Natural killer cell (primary cell): Measurements from ENCODE around the gene MGMT. TPM values are rescaled to one million over a fixed set of nuclear protein-coding genes. Genes with fewer than 3 reads are reported as not detected.

Source experiments
- ATAC-seq, 3 donors: fragments of 150-1000 bp in 2 of 3; fragments of 200-7000 bp in 1 of 3; cut with Tn5 transposase; 1 replicate in 1 of 3; 2 replicates in 2 of 3; pipeline ENCODE4 v1.10.0; 2021; ENCODE audit warnings: mild to moderate bottlenecking in 2 of 3, moderate library complexity in 2 of 3
- DNase-seq, 2 donors: peaks; one replicate each; pipeline versions ENCODE4 v3.0.0 to v3.0.0-alpha.2; 2013 to 2021; ENCODE audit warnings: mixed read lengths in 1 of 2
- H3K27ac ChIP-seq: one replicate; pipeline ENCODE4 v1.5.1; 2013; ENCODE audit warnings: mild to moderate bottlenecking, low read length
- H3K27me3 ChIP-seq: one replicate; pipeline ENCODE4 v1.6.1; 2013; ENCODE audit warnings: low read length; ENCODE audit not compliant: control insufficient read depth, insufficient read depth
- H3K36me3 ChIP-seq: one replicate; pipeline ENCODE4 v1.6.1; 2013; ENCODE audit warnings: low read length; ENCODE audit not compliant: control insufficient read depth, insufficient read depth
- H3K4me1 ChIP-seq: one replicate; pipeline ENCODE4 v1.6.1; 2013; ENCODE audit warnings: low read length; ENCODE audit not compliant: control insufficient read depth, insufficient read depth
- H3K4me3 ChIP-seq: one replicate; pipeline ENCODE4 v1.5.1; 2013; ENCODE audit warnings: low read length
- H3K9me3 ChIP-seq: one replicate; pipeline ENCODE4 v1.6.1; 2013; ENCODE audit warnings: low read length; ENCODE audit not compliant: control insufficient read depth, insufficient read depth
- H3K27ac Mint-ChIP-seq, 2 donors: one replicate each; pipeline ENCODE4 v1.8.0; 2022; ENCODE audit warnings: mild to moderate bottlenecking in 2 of 2, mixed read lengths in 2 of 2, moderate library complexity in 1 of 2
- H3K27me3 Mint-ChIP-seq, 2 donors: one replicate each; pipeline ENCODE4 v1.8.0; 2022; ENCODE audit warnings: low read depth in 2 of 2, mixed read lengths in 2 of 2
- H3K36me3 Mint-ChIP-seq: one replicate; pipeline ENCODE4 v1.8.0; 2022; ENCODE audit warnings: mixed read lengths
- H3K4me1 Mint-ChIP-seq, 2 donors: one replicate each; pipeline ENCODE4 v1.8.0; 2022; ENCODE audit warnings: mixed read lengths in 2 of 2
- H3K4me3 Mint-ChIP-seq: one replicate; pipeline ENCODE4 v1.8.0; 2022; ENCODE audit warnings: mild to moderate bottlenecking, moderate library complexity, mixed read lengths
- H3K9me3 Mint-ChIP-seq, 2 donors: one replicate each; pipeline ENCODE4 v1.8.0; 2022; ENCODE audit warnings: mixed read lengths in 2 of 2
- CTCF ChIP-seq: fragments of 200-600 bp; IDR thresholded peaks from one replicate; pipeline ENCODE4 v1.8.0; 2022; ENCODE audit warnings: antibody characterized with exemption
- WGBS: methylation state at CpG from one replicate; pipeline ENCODE4 v1.1.7; 2013; ENCODE audit warnings: missing lambda C conversion rate; ENCODE audit not compliant: insufficient coverage; 5-methylcytosine and 5-hydroxymethylcytosine counted together
- intact Hi-C: fragments of 100-400 bp; cut with micrococcal nuclease; formaldehyde crosslinking; loops from one replicate; pipeline ENCODE4 v1.14.2; 2022
- total RNA-seq, 4 donors: library from RNA; stranded (reverse); fragments of 120-200 nt in 1 of 4; gene quantifications; one replicate each; pipeline versions ENCODE4 v1.2.3 to v1.2.4, GENCODE V29; 2013 to 2022

MGMT gene
- total RNA-seq, 3 donors from 2014 or later (not counting 1 experiment from before 2014, with no cell fraction given), result 16.5 to 19.7 (median 18.8) TPM

GRCh38 chr10:129524936-129525335, 57.9 kb downstream of the MGMT start:
- Mint-ChIP-seq H3K4me3 (no peak overlapping the region), H3K4me1 (peaks cover under 1 to 18% of the 10 kb centered on the region in 2 donors), H3K9me3 (peaks cover 0 to 3% of the 10 kb centered on the region in 2 donors), H3K27me3 (no peaks in the 10 kb centered on the region), H3K36me3 (no peaks in the 10 kb centered on the region), H3K27ac (no peak overlapping the region)
- no peak for TF ChIP-seq CTCF
- 85% methylated on average over 3 of the region's 3 CpGs for WGBS
- Histone ChIP-seq H3K27me3 (no peaks in the 10 kb centered on the region), H3K36me3 (no peaks in the 10 kb centered on the region), H3K4me3 (no peak overlapping the region), H3K9me3 (no peaks in the 10 kb centered on the region), H3K27ac (no peak overlapping the region), H3K4me1 (no peaks in the 10 kb centered on the region)
- intact Hi-C loops, result no loop called here
- DNase-seq (no peak), ATAC-seq (no peak)

DNA sequence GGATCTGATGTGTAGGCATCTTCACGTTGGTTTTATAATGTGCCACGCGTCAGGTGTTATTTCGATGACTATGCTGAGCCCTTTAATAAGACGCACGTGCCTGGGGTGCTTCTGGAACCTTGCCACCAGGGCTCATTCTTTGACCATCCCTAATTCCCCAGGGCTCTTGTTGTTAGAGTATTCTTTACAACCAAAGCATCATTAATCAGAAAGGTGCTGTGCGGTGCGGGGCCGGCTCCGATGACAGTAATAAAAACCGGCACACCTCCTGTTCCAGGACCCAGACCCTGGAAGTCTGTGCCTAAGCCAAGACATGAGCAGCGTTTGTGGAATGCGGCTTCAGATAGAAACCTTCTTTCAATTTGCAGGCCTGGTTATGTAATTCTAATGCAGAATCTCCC, 58.4 kb downstream of the MGMT start:
- Histone ChIP-seq H3K4me1 (no peaks in the 10 kb centered on the region), H3K9me3 (no peaks in the 10 kb centered on the region), H3K27ac (no peak overlapping the region), H3K4me3 (no peak overlapping the region), H3K27me3 (no peaks in the 10 kb centered on the region), H3K36me3 (no peaks in the 10 kb centered on the region)
- Mint-ChIP-seq H3K4me1 (peaks cover 0 to 18% of the 10 kb centered on the region in 2 donors), H3K9me3 (peaks cover 0 to 3% of the 10 kb centered on the region in 2 donors), H3K27me3 (no peaks in the 10 kb centered on the region), H3K36me3 (no peaks in the 10 kb centered on the region), H3K4me3 (no peak overlapping the region), H3K27ac (no peak overlapping the region)
- TF ChIP-seq CTCF, result no peak
- 90% methylated on average over 13 of the region's 13 CpGs for WGBS
- DNase-seq (no peak), ATAC-seq (no peak)
- intact Hi-C loops, result no loop called here

GRCh38 chr10:129526943-129527342, 59.9 kb downstream of the MGMT start:
- Histone ChIP-seq H3K27ac (no peak overlapping the region), H3K27me3 (no peaks in the 10 kb centered on the region), H3K36me3 (no peaks in the 10 kb centered on the region), H3K4me1 (no peaks in the 10 kb centered on the region), H3K4me3 (no peak overlapping the region), H3K9me3 (no peaks in the 10 kb centered on the region)
- Mint-ChIP-seq H3K9me3 (peaks cover 0 to 3% of the 10 kb centered on the region in 2 donors), H3K36me3 (no peaks in the 10 kb centered on the region), H3K4me3 (no peak overlapping the region), H3K27ac (no peak overlapping the region), H3K4me1 (peaks cover 0 to 14% of the 10 kb centered on the region in 2 donors), H3K27me3 (no peaks in the 10 kb centered on the region)
- WGBS, result 93% methylated on average over 12 of the region's 12 CpGs
- ATAC-seq, result no peak
- no peak for DNase-seq
- intact Hi-C loops, result no loop called here
- no peak for TF ChIP-seq CTCF

GRCh38 chr10:129528376-129528978, 61.4 kb downstream of the MGMT start:
- no peak overlapping the region for H3K27ac ChIP-seq
- TF ChIP-seq CTCF, result no peak
- no peak overlapping the region for H3K4me3 ChIP-seq
- H3K36me3 ChIP-seq, result no peaks in the 10 kb centered on the region
- Mint-ChIP-seq H3K27ac (no peak overlapping the region), H3K27me3 (no peaks in the 10 kb centered on the region), H3K9me3 (peaks cover 0 to 3% of the 10 kb centered on the region in 2 donors), H3K4me1 (peaks cover 11 to 26% of the 10 kb centered on the region in 2 donors), H3K36me3 (no peaks in the 10 kb centered on the region), H3K4me3 (no peak overlapping the region)
- no peaks in the 10 kb centered on the region for H3K27me3 ChIP-seq
- ATAC-seq, result peak in 1 of 3 donors; percentile 21
- H3K9me3 ChIP-seq, result no peaks in the 10 kb centered on the region
- H3K4me1 ChIP-seq, result peaks cover 15% of the 10 kb centered on the region
- WGBS, result 92% methylated on average over 16 of the region's 16 CpGs
- intact Hi-C loops, result no loop called here
- no peak for DNase-seq
